ENCODE results near the gene H2BK1. TPM values are rescaled to one million over a fixed set of nuclear protein-coding genes. Genes with fewer than 3 reads are reported as not detected.

Gene H2BK1
- total and polyA plus RNA-seq, 2 experiments from 2014 or later: not detected

- peak; percentile 48 for DNase-seq
- no peaks in the 10 kb centered on the region for H3F3A ChIP-seq (ENCODE audit: insufficient read depth)
- H3K4me1 ChIP-seq (ENCODE audit: insufficient read depth): no peaks in the 10 kb centered on the region
- no peaks in the 10 kb centered on the region for H3K9me3 ChIP-seq (ENCODE audit: low read depth)
- H3K4me2 ChIP-seq (ENCODE audit: unreplicated experiment): peak within 1 kb of the TSS; percentile 46
- no peaks in the 10 kb centered on the region for H3K36me3 ChIP-seq (ENCODE audit: low read depth)
- 0 out of 2 replicates have a peak within 1 kb of the TSS, but pooled peaks have one; percentile 23 for H2AFZ ChIP-seq
- H3K9me2 ChIP-seq (ENCODE audit: insufficient read depth): no peaks in the 10 kb centered on the region
- no peaks in the 10 kb centered on the region for H3K79me2 ChIP-seq (ENCODE audit: insufficient read depth)
- no peaks in the 10 kb centered on the region for H4K20me1 ChIP-seq (ENCODE audit: insufficient read depth)
- TF ChIP-seq EZH2 (IDR thresholded peaks at IDR 0.05; ENCODE audit: insufficient read depth, poor library complexity, severe bottlenecking): no peak
- TF ChIP-seq EZH2phosphoT487 (IDR thresholded peaks at IDR 0.05; ENCODE audit: insufficient read depth, low read depth): no peak; the same call in 1 of the 2 replicates
- no peak within 1 kb of the TSS for H3K27ac ChIP-seq
- H3K4me3 ChIP-seq: peak within 1 kb of the TSS; percentile 34
- peaks cover 76% of the 10 kb centered on the region for H3K27me3 ChIP-seq (replicated peaks; ENCODE audit: insufficient read depth)
- no peak within 1 kb of the TSS for H3K9ac ChIP-seq
- WGBS, 2 experiments (ENCODE audit: low coverage in 1 of 2, low lambda C conversion rate in 2 of 2, missing lambda C conversion rate in 2 of 2): 1 to 3% methylated on average over 47 to 63 of the region's 101 CpGs
- in situ Hi-C loops (cut with MboI): no loop called here
These were observed 42.9 kb downstream of the H2BK1 start, which contains the start of gene GBX1 for GRCh38 chr7:151167197-151167961. TSS of gene GBX1 (minus strand) at chr7:151167694. CDS start at chr7:151167548, 146 bp downstream.

GRCh38 chr7:151166629-151167196 is 43.6 kb downstream of the H2BK1 start:
- Histone ChIP-seq H3K4me1 (ENCODE audit: insufficient read depth) (no peaks in the 10 kb centered on the region), H3K9me3 (ENCODE audit: low read depth) (no peaks in the 10 kb centered on the region), H3K4me2 (ENCODE audit: unreplicated experiment) (peak overlapping the region; percentile 44), H3K27ac (no peak overlapping the region), H4K20me1 (ENCODE audit: insufficient read depth) (no peaks in the 10 kb centered on the region), H3K4me3 (peak overlapping the region; percentile 34), H3K36me3 (ENCODE audit: low read depth) (no peaks in the 10 kb centered on the region), H3K9ac (no peak overlapping the region), H3F3A (ENCODE audit: insufficient read depth) (no peaks in the 10 kb centered on the region), H3K27me3 (replicated peaks; ENCODE audit: insufficient read depth) (peaks cover 78% of the 10 kb centered on the region), H2AFZ (no peak overlapping the region), H3K79me2 (ENCODE audit: insufficient read depth) (no peaks in the 10 kb centered on the region), H3K9me2 (ENCODE audit: insufficient read depth) (no peaks in the 10 kb centered on the region)
- 13 to 16% methylated on average over 29 to 31 of the region's 31 CpGs for WGBS, 2 experiments (ENCODE audit: low coverage in 1 of 2, low lambda C conversion rate in 2 of 2, missing lambda C conversion rate in 2 of 2)
- in situ Hi-C loops (cut with MboI): no loop called here
- peak; percentile 98 for TF ChIP-seq EZH2 (IDR thresholded peaks at IDR 0.05; ENCODE audit: insufficient read depth, poor library complexity, severe bottlenecking)
- peak; percentile 73; the same call in 1 of the 2 replicates for TF ChIP-seq EZH2phosphoT487 (IDR thresholded peaks at IDR 0.05; ENCODE audit: insufficient read depth, low read depth)
- DNase-seq: no peak

GRCh38 chr7:151161757-151162156 is 48.5 kb downstream of the H2BK1 start:
- no peak for TF ChIP-seq EZH2 (IDR thresholded peaks at IDR 0.05; ENCODE audit: insufficient read depth, poor library complexity, severe bottlenecking)
- TF ChIP-seq EZH2phosphoT487 (IDR thresholded peaks at IDR 0.05; ENCODE audit: insufficient read depth, low read depth): no peak
- Histone ChIP-seq H3K9ac (no peak overlapping the region), H4K20me1 (ENCODE audit: insufficient read depth) (no peaks in the 10 kb centered on the region), H3K4me1 (ENCODE audit: insufficient read depth) (no peaks in the 10 kb centered on the region), H3F3A (ENCODE audit: insufficient read depth) (no peaks in the 10 kb centered on the region), H3K9me2 (ENCODE audit: insufficient read depth) (no peaks in the 10 kb centered on the region), H3K27ac (no peak overlapping the region), H3K9me3 (ENCODE audit: low read depth) (no peaks in the 10 kb centered on the region), H2AFZ (no peak overlapping the region), H3K27me3 (replicated peaks; ENCODE audit: insufficient read depth) (peaks cover 70% of the 10 kb centered on the region), H3K36me3 (ENCODE audit: low read depth) (no peaks in the 10 kb centered on the region), H3K4me3 (no peak overlapping the region), H3K4me2 (ENCODE audit: unreplicated experiment) (no peak overlapping the region), H3K79me2 (ENCODE audit: insufficient read depth) (no peaks in the 10 kb centered on the region)
- in situ Hi-C loops (cut with MboI): no loop called here
- WGBS, 2 experiments (ENCODE audit: low coverage in 1 of 2, low lambda C conversion rate in 2 of 2, missing lambda C conversion rate in 2 of 2): 44 to 55% methylated on average over 1 of the region's 1 CpG
- no peak for DNase-seq

MicroRNAs within 50 kb of the gene (microRNA counts, 767-probe panel; counts per million panel counts)
- 447 counts per million, percentile 86 among the panel's probes with 10 or more counts for microRNA hsa-miR-671-3p
- 447 counts per million, percentile 86 among the panel's probes with 10 or more counts for microRNA hsa-miR-671-5p

Other genes starting within 250 kb of the H2BK1 start
- not detected in 2 replicates for gene KCNH2, start 232.2 kb downstream of the H2BK1 start, total RNA-seq (2014; rRNA removed; shearing (Covaris generic))
- gene KCNH2, start 232.2 kb downstream of the H2BK1 start, polyA plus RNA-seq (2016; fragmentation: Nextera tagmentation; extraction: Ambion mirVana): not detected in 2 replicates
- 0.13 and 0.32 TPM in 2 replicates for gene NOS3, start 219.5 kb downstream of the H2BK1 start, total RNA-seq (2014; rRNA removed; shearing (Covaris generic))
- 0.61 and 0.83 TPM in 2 replicates for gene NOS3, start 219.5 kb downstream of the H2BK1 start, polyA plus RNA-seq (2016; fragmentation: Nextera tagmentation; extraction: Ambion mirVana)
- not detected in 2 replicates for gene ATG9B, start 186.0 kb downstream of the H2BK1 start, total RNA-seq (2014; rRNA removed; shearing (Covaris generic))
- 0.79 and 0.81 TPM in 2 replicates for gene ATG9B, start 186.0 kb downstream of the H2BK1 start, polyA plus RNA-seq (2016; fragmentation: Nextera tagmentation; extraction: Ambion mirVana)
- gene ABCB8, start 182.0 kb downstream of the H2BK1 start, total RNA-seq (2014; rRNA removed; shearing (Covaris generic)): 31.6 and 32.2 TPM in 2 replicates
- gene ABCB8, start 182.0 kb downstream of the H2BK1 start, polyA plus RNA-seq (2016; fragmentation: Nextera tagmentation; extraction: Ambion mirVana): 28.5 and 29.6 TPM in 2 replicates
- gene ASIC3, start 162.0 kb downstream of the H2BK1 start, total RNA-seq (2014; rRNA removed; shearing (Covaris generic)): 1.1 TPM in 1 of 2 replicates, not detected in the other
- 0.26 TPM in 1 of 2 replicates, not detected in the other for gene ASIC3, start 162.0 kb downstream of the H2BK1 start, polyA plus RNA-seq (2016; fragmentation: Nextera tagmentation; extraction: Ambion mirVana)
- gene CDK5, start 152.6 kb downstream of the H2BK1 start, total RNA-seq (2014; rRNA removed; shearing (Covaris generic)): 16.2 and 27.7 TPM in 2 replicates
- gene CDK5, start 152.6 kb downstream of the H2BK1 start, polyA plus RNA-seq (2016; fragmentation: Nextera tagmentation; extraction: Ambion mirVana): 27.6 and 28.3 TPM in 2 replicates
- gene SLC4A2, start 150.9 kb downstream of the H2BK1 start, total RNA-seq (2014; rRNA removed; shearing (Covaris generic)): 80.3 and 94.6 TPM in 2 replicates
- gene SLC4A2, start 150.9 kb downstream of the H2BK1 start, polyA plus RNA-seq (2016; fragmentation: Nextera tagmentation; extraction: Ambion mirVana): 59.4 and 61.2 TPM in 2 replicates
- gene FASTK, start 129.7 kb downstream of the H2BK1 start, total RNA-seq (2014; rRNA removed; shearing (Covaris generic)): 141 and 145 TPM in 2 replicates
- gene FASTK, start 129.7 kb downstream of the H2BK1 start, polyA plus RNA-seq (2016; fragmentation: Nextera tagmentation; extraction: Ambion mirVana): 109 and 111 TPM in 2 replicates
- gene TMUB1, start 127.0 kb downstream of the H2BK1 start, total RNA-seq (2014; rRNA removed; shearing (Covaris generic)): 33.6 and 43.3 TPM in 2 replicates
- gene TMUB1, start 127.0 kb downstream of the H2BK1 start, polyA plus RNA-seq (2016; fragmentation: Nextera tagmentation; extraction: Ambion mirVana): 19.9 and 20.4 TPM in 2 replicates
- gene AGAP3, start 124.0 kb downstream of the H2BK1 start, total RNA-seq (2014; rRNA removed; shearing (Covaris generic)): 37.8 and 43.3 TPM in 2 replicates
- 10.3 and 10.5 TPM in 2 replicates for gene AGAP3, start 124.0 kb downstream of the H2BK1 start, polyA plus RNA-seq (2016; fragmentation: Nextera tagmentation; extraction: Ambion mirVana)
- gene GBX1, start 42.8 kb downstream of the H2BK1 start, total RNA-seq (2014; rRNA removed; shearing (Covaris generic)): not detected in 2 replicates
- not detected in 2 replicates for gene GBX1, start 42.8 kb downstream of the H2BK1 start, polyA plus RNA-seq (2016; fragmentation: Nextera tagmentation; extraction: Ambion mirVana)
- not detected in 2 replicates for gene ASB10, start 23.2 kb downstream of the H2BK1 start, total RNA-seq (2014; rRNA removed; shearing (Covaris generic))
- not detected in 2 replicates for gene ASB10, start 23.2 kb downstream of the H2BK1 start, polyA plus RNA-seq (2016; fragmentation: Nextera tagmentation; extraction: Ambion mirVana)
- 69.7 and 74.9 TPM in 2 replicates for gene ABCF2, start 16.7 kb upstream of the H2BK1 start, total RNA-seq (2014; rRNA removed; shearing (Covaris generic))
- 40.7 and 40.9 TPM in 2 replicates for gene ABCF2, start 16.7 kb upstream of the H2BK1 start, polyA plus RNA-seq (2016; fragmentation: Nextera tagmentation; extraction: Ambion mirVana)
- 120 and 139 TPM in 2 replicates for gene CHPF2, start 22.0 kb upstream of the H2BK1 start, total RNA-seq (2014; rRNA removed; shearing (Covaris generic))
- gene CHPF2, start 22.0 kb upstream of the H2BK1 start, polyA plus RNA-seq (2016; fragmentation: Nextera tagmentation; extraction: Ambion mirVana): 48.0 and 51.3 TPM in 2 replicates
- 32.2 and 34.0 TPM in 2 replicates for gene SMARCD3, start 38.2 kb upstream of the H2BK1 start, total RNA-seq (2014; rRNA removed; shearing (Covaris generic))
- 19.8 and 22.4 TPM in 2 replicates for gene SMARCD3, start 38.2 kb upstream of the H2BK1 start, polyA plus RNA-seq (2016; fragmentation: Nextera tagmentation; extraction: Ambion mirVana)
- gene NUB1, start 131.3 kb upstream of the H2BK1 start, total RNA-seq (2014; rRNA removed; shearing (Covaris generic)): 43.4 and 60.3 TPM in 2 replicates
- gene NUB1, start 131.3 kb upstream of the H2BK1 start, polyA plus RNA-seq (2016; fragmentation: Nextera tagmentation; extraction: Ambion mirVana): 41.7 and 48.0 TPM in 2 replicates
- 0.25 TPM in 1 of 2 replicates, not detected in the other for gene WDR86, start 199.6 kb upstream of the H2BK1 start, total RNA-seq (2014; rRNA removed; shearing (Covaris generic))
- gene WDR86, start 199.6 kb upstream of the H2BK1 start, polyA plus RNA-seq (2016; fragmentation: Nextera tagmentation; extraction: Ambion mirVana): not detected in 2 replicates
- not detected in 2 replicates for gene CRYGN, start 229.7 kb upstream of the H2BK1 start, total RNA-seq (2014; rRNA removed; shearing (Covaris generic))
- gene CRYGN, start 229.7 kb upstream of the H2BK1 start, polyA plus RNA-seq (2016; fragmentation: Nextera tagmentation; extraction: Ambion mirVana): not detected in 2 replicates